Left hindlimb (tissue), 1 donor: ENCODE measurements around the gene BAHCC1.

Experiments used
- DNase-seq: peaks from one replicate; pipeline ENCODE4 v3.0.0-alpha.2; 2018

BAHCC1 gene

GRCh38 chr17:81445642-81446503 lies 50.6 kb downstream of the BAHCC1 start:
- DNase-seq: no peak

GRCh38 chr17:81447331-81447933 lies 52.2 kb downstream of the BAHCC1 start:
- no peak for DNase-seq

- no peak for DNase-seq
These were observed 53.2 kb downstream of the BAHCC1 start for GRCh38 chr17:81448442-81448841.

- no peak for DNase-seq
These were observed 53.7 kb downstream of the BAHCC1 start for GRCh38 chr17:81448950-81449349.

- no peak for DNase-seq
These were observed 54.1 kb downstream of the BAHCC1 start for GRCh38 chr17:81449351-81449750.

GRCh38 chr17:81451823-81452222 lies 56.6 kb downstream of the BAHCC1 start:
- no peak for DNase-seq

- no peak for DNase-seq
These were observed 57.3 kb downstream of the BAHCC1 start for GRCh38 chr17:81452551-81452950.

GRCh38 chr17:81453076-81453475 lies 57.8 kb downstream of the BAHCC1 start:
- DNase-seq: no peak

GRCh38 chr17:81453712-81454111 lies 58.5 kb downstream of the BAHCC1 start:
- no peak for DNase-seq

GRCh38 chr17:81454473-81454872 lies 59.2 kb downstream of the BAHCC1 start:
- DNase-seq: no peak

- no peak for DNase-seq
These were observed 60.1 kb downstream of the BAHCC1 start for GRCh38 chr17:81455387-81455786.

GRCh38 chr17:81456091-81456490 lies 60.8 kb downstream of the BAHCC1 start:
- no peak for DNase-seq

- no peak for DNase-seq
These were observed 61.5 kb downstream of the BAHCC1 start for GRCh38 chr17:81456798-81457197.

GRCh38 chr17:81457401-81457800 lies 62.1 kb downstream of the BAHCC1 start:
- no peak for DNase-seq

- DNase-seq: no peak
These were observed 62.8 kb downstream of the BAHCC1 start for GRCh38 chr17:81457917-81458555.

GRCh38 chr17:81458628-81459027 lies 63.4 kb downstream of the BAHCC1 start:
- no peak for DNase-seq

GRCh38 chr17:81459224-81459623 lies 64.0 kb downstream of the BAHCC1 start:
- DNase-seq: no peak

GRCh38 chr17:81459864-81460263 lies 64.6 kb downstream of the BAHCC1 start:
- DNase-seq: no peak

GRCh38 chr17:81460856-81461460 lies 65.7 kb downstream of the BAHCC1 start:
- DNase-seq: no peak

- no peak for DNase-seq
These were observed 66.6 kb downstream of the BAHCC1 start for GRCh38 chr17:81461607-81462500.

GRCh38 chr17:81462506-81463125 lies 67.4 kb downstream of the BAHCC1 start:
- no peak for DNase-seq

- no peak for DNase-seq
These were observed 68.2 kb downstream of the BAHCC1 start for GRCh38 chr17:81463506-81463905.
